Panc1 (cell line): ENCODE measurements around the gene DUSP21.

ENCODE experiments used
- CTCF ChIP-seq: fragments of 450-650 bp; IDR thresholded peaks from 2 replicates; pipeline ENCODE4 v1.5.1; 2017; ENCODE audit warnings: mild to moderate bottlenecking
- POLR2AphosphoS5 ChIP-seq: IDR thresholded peaks from 2 replicates; pipeline ENCODE4 v1.6.1; 2012; ENCODE audit warnings: mild to moderate bottlenecking, low read depth, low read length, moderate library complexity
- REST ChIP-seq, 2 experiments: IDR thresholded peaks; 2 replicates each; pipeline ENCODE4 v1.6.1; 2011 to 2012; ENCODE audit warnings: low read depth in 2 of 2, control low read depth in 1 of 2, low read length in 1 of 2, mild to moderate bottlenecking in 1 of 2, moderate library complexity in 1 of 2; ENCODE audit not compliant: insufficient read depth in 1 of 2
- SIN3A ChIP-seq: IDR thresholded peaks from 2 replicates; pipeline ENCODE4 v1.6.1; 2012; ENCODE audit warnings: low read depth, mild to moderate bottlenecking, low read length, moderate library complexity, borderline replicate concordance; ENCODE audit not compliant: insufficient read depth
- TCF7L2 ChIP-seq: IDR thresholded peaks from 2 replicates; pipeline ENCODE4 v1.6.1; 2011; ENCODE audit warnings: mild to moderate bottlenecking, low read depth, low read length, inconsistent platforms

DNA sequence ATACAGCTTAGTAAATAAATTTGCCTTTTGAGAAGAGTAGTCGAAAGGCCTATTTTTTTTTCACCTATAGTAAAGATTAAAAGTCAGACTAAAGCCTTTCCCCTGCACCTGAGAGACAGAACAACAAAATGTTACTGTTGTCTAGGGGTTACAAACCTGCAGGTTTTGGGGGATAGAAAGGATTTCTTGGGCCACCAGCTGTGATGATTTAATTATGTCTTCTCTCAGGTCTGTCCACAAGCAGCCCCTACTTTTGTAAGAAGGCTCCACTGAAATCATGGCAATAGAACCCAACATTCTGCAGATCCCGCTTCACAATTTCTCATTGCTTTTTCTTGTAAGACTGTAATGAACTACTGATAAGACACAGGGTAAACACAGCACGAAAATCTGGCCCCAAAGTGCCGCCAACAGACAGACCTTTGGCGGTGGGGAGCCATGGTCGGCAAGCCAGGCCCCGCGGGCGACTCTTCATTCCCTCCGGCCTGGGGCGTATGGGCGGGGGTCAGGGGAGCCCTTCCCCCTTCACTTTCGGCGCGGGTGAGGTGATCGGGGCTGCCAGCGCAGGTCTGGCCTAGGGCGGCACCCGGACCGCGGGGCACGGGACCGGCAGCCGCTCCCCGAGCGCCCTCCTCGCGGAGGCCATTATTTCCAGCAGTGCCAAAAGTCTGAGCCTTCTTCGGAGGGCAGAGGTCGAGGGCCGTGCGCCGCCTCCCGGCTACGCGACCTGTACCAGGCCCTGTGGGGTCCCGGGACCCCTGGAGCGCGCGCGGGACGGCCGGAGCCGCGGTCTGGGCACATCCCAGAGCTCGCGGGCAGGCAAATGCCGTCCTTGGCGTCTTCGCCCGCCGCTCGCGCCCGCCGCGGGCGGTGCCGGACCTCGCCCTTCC is 28.4 kb downstream of the DUSP21 start:
- TF ChIP-seq CTCF (no peak), REST (IDR thresholded peaks at IDR 0.05; ENCODE audit: insufficient read depth in 1 of 2, low read depth in 2 of 2, low read length in 1 of 2) (no peak), POLR2AphosphoS5 (no peak), TCF7L2 (no peak), SIN3A (no peak)
